HG03439 (cell line): ENCODE data around the gene KPNA1.

Source experiments
- ATAC-seq: cut with Tn5 transposase; IDR thresholded peaks from one replicate; pipeline ENCODE4 v1.9.1; 2021; ENCODE audit warnings: mild to moderate bottlenecking, moderate library complexity; ENCODE audit not compliant: unreplicated experiment

The KPNA1 gene

DNA sequence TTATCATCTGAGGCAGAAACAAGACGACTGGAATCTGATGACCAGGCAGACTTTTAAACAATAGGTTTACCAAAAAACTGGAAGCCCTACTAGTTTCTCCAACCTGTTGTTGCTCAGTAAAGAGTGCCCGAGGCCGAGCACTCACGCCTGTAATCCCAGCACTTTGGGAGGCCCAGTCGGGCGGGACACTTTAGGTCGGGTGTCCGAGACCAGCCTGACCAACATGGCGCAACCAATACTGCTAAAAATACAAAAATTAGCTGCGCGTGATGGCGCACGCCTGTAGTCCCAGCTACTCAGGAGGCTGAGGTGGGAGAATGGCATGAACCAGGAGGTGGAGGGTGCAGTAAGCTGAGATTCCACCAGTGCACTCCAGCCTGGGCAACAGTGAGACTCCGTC is 97.8 kb downstream of the KPNA1 start:
- ATAC-seq, result no peak

DNA sequence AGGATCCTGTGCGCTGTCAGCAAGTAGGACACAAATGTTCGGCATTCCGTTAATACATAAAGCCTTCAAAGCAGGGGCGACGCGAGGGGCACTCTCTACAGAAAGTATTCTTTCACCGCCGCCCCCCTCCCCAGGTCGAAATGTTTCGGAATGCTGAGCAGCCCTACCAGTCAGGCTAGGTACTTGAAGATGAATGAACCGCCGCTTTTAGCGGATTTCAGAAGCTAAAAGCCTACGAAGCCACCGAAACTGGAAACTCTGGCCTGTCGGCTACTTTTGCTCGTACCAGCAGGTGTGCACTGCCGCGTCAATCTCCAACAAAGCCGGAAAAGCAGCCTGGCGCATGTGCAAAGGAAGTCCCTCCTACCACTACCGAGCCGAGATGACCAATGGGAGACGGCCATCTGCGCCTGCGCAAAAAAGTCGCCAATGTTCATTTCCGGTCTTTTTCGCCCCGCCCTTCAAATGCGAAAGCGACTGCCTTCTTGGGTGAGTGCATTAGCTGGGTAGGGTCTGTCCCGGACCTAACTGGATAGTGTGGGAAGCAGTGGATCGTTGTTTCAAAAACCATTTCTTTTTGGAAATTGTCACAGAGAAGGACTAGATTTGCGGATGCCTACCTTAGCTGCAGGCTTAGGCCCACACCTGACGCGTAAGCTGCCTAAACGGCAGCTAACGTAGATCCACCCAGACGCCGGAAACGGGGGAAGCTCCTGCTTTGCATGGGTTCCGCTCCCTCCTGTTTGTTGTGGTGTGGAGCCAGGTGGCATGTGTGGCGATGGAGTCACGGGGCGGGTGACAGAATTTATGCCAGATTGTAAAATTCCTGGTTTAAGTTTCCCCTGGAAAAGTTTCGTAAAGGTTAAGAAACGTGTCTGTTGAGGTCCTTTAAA is 98.7 kb downstream of the KPNA1 start, which contains the start of gene WDR5B:
Gene WDR5B (minus strand): TSS at position 301 of the 893 bp plus-strand sequence. CDS start 534 bp downstream, outside the sequence.
- peak; percentile 84 for ATAC-seq

DNA sequence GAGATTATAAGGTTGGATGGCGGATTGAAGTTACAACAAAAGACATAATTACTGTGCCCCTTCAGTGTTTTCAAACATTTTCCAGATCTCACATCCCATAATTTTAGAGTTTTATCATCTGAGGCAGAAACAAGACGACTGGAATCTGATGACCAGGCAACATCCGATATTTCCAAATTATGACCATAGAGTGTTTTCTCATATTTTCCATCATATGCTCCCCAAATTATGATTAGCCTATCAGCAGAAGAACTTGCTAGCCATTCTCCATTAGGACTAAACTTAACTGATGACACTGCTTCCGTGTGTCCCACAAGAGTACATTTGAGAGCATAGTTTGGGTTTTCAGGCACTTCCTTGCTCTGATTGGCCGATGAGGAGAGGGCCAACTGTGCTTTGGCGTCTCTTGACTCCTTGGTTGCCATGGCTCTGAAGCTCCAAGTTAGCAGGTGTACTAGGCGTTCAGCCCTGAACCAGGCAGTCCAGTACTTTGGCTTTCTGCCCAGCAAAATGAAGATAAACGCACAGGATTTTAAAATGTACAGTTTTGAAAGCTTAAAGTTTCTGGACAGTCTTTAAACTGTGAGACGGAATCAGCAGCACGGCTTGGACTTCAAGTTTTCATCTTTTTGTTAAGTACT is 99.5 kb downstream of the KPNA1 start:
- ATAC-seq, result no peak

DNA sequence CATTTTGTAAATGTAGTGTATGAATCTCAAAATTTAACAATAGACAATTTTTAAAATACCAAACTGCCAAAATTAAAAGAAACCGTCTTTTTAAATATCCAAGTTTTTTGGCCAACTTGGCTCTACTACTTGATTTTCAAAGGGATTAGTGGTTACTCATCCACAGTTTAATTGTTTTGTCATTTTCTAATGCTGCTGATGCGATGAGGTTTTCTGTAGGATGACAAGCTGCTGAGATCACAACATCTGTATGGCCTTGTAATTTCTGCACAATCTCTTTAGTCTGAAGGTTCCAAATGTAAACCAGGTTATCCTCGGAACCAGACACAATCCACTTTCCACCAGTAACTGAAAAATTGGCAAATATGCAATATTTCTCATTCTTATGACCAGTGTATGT is 100.3 kb downstream of the KPNA1 start:
- no peak for ATAC-seq

DNA sequence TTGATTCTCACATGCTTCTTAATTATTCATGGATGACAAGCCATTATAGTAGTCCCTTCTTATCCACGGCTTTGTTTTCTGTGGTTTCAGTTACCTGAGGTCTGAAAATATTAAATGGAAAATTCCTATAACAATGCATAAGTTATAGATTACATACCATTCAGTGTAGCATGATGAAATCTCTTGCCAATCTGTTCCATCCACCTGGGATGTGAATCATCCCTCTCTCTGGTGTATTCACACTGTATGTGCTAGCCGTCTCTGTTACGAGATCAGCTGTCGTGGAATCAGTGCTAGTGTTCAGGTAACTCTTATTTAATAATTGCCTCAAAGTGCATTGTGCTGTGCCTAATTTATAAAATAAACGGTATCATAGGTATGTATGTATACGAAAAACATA is 104.1 kb downstream of the KPNA1 start:
- no peak for ATAC-seq

DNA sequence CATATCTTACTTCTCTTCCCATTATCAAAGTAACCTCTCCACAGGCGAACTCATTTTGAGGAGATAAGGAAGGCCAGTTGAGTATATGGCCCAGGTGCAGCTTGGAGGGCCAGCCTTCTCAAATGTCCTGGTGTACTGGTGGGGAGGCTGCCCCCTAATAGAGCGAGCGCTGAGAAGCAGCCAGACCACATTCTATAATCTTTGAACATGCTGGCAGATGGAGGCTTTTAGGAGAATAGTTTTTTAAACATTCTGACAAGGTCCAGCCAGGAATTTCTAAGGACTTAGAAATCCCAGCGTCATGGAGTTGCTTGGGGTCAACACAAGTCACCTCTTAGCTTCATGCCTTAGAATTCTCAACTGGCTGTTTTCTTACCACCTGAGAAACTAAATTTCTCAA is 104.6 kb downstream of the KPNA1 start:
- ATAC-seq, result no peak

DNA sequence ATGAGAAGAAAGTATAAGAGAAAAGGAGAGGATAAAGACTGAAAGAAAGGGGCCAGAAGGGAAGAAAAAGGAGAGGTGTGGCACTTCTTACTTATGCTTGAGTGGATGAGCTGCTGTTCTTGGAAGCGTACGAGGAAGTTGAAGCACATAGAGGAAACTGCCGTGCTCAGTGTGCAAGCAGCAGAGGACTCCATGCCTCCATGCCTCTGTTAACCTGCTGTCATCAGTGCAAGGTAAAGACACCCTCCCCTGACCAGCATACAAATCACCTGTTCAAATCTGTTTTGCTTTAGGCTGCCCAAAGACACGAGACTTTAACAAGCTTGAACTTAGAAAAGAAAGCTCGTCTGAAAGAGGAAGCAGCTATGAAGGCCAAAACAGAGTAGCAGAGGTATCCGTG is 105.3 kb downstream of the KPNA1 start:
- no peak for ATAC-seq

DNA sequence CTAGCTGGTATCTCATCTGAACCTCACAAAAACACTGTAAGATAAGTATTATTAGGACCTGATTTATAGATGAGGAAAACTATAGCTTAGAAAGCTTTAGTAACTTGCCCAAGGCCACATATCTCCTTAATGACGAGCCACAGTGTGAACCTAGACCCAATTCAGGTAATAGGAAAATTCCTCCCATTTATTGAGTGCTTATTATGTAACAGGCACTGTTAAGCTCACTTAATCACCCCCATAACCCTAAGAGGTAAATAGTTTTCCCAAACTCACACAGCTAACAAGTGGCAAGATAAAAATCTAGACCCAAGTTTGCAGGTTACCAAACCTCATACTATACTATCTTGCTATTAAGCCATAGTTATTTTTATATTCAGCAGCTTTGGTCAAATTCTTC is 106.8 kb downstream of the KPNA1 start:
- ATAC-seq, result no peak

DNA sequence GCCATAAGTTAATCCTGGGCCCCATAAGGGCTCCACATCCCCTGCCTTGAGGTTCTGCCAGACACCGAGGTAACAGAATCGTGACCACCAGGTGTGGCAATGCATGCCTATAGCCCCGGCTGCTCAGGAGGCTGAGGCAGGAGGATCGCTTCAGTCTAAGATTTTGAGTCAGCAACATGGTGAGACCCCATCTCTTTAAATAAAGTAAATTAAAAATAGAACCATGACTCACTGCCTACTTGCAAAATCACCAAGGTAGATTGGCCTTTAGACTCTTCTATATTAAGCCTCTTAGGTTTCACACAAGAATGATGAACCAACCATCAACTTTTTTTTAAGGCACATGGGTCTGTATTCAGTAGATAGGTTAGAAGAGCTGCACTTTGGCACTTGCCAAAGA is 108.5 kb downstream of the KPNA1 start:
- ATAC-seq, result no peak

DNA sequence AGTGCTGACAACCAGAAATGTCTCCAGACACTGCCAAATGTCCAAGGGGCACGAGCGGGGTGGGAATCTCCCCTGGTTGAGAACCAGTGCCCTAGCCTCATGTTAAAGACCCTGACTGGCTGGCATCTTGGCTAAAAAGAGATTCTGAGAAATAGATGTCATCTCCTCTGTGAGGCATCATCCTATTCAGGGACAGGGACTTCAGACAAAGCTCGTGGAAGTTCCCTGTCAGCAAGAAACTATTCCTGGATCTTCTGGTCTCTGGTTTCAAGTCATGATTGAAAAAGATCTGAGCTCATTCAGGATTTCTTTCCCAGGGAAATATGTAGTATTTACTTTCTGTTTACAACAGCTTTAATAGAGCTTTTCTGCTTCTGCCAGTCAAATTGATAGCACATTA is 109.7 kb downstream of the KPNA1 start:
- no peak for ATAC-seq

DNA sequence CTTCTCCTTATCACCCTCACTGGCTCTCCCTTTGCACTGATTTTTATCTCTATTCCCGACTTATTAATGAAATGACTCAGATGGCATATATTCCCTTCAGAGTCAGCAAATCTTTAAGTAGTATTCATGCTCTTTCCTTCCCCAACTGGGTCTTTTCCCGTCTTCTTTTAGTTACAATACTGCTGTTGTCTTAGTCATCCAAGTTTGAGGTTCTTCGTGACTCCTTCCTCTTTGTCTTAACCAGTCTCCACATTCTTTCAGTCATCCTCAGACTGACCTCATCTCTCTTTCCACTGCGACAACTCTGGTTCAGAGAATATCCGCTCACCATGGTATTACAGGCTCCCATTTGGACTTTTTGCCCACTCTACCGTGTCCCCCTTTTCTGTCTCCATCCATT is 111.2 kb downstream of the KPNA1 start:
- no peak for ATAC-seq

DNA sequence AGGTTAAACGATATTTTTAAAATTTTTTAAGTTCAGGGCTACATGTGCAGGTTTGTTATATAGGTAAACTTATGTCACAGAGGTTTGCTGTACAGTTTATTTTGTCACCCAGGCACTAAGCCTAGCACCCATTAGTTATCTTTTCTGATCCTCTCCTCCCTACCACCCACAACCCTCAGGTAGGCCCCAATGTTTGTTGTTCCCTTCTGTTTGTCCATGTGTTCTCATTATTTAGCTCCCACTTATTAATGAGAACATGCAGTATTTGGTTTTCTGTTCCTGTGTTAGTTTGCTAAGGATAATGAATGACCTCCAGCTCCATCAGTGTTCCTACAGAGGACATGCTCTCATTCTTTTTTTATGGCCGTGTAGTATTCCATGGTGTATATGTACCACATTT is 115.8 kb downstream of the KPNA1 start:
- no peak for ATAC-seq

DNA sequence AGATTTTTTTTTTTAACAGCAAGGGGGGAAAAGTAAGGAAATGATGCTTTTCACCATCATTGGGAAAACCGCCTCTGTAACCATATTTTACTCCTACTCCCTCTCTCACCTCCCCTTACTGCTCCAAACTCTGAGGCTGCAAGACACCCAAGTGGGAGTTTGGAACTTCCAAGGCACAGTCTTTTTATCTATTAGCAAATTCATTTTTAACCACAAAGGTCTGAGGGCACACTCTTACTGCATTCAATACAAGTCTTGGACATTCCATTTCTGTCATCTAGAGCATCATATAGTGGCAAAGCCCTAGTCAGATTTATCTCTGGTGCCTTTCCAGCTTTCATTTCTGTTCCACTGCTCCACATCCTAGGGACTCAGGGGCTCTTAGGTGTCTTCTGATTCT is 117.5 kb downstream of the KPNA1 start:
- no peak for ATAC-seq

DNA sequence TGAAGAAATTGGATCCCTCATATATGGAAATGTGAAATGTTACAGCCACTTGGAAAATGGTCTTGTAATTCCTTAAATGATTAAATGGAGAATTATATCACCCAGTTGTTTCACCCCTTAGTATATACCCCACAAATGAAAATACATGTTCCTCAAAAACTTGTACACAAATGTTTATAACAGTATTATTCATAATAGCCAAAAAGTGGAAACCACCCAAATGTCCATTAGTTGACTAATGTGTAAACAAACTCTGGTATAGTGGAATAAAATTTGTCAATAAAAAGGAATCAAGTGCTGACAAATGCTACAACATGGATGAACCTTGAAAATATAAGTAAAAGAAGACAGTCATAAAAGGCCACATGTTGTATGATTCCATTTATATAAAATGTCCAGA is 118.2 kb downstream of the KPNA1 start:
- no peak for ATAC-seq

DNA sequence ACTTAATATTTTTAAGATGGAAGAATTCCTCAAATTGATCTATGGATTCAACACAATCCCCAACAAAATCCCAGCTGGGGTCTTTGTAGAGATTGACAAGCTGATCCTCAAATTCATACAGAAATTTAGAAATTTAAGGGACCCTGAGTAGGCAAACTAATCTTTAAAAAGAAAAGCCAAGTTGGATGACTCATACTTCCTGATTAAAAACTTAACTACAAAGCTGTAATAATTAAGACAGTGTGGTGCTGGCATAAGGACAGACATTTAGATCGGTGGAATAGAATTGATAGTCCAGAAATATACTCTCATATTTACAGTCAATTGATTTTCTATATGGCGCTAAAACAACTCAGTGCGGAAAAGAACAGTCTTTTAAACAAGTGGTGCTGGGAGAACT is 119.2 kb downstream of the KPNA1 start:
- no peak for ATAC-seq

DNA sequence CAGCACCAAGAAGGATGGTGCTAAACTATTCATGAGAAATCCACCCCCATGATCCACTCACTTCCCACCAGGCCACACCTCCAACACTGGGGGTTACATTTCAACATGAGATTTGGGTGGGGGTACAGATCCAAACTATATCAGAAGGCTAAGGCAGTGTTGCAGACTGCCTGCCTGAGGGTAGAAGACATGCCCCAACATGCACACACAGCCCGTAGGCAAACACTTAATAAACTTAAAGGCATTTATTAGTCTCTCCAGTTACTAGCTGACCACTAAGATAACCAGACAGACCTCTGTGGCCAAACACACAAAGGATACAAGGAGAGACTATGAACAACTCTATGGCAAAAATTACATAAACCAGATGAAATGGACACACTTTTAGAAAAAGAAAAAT is 120.6 kb downstream of the KPNA1 start:
- no peak for ATAC-seq

DNA sequence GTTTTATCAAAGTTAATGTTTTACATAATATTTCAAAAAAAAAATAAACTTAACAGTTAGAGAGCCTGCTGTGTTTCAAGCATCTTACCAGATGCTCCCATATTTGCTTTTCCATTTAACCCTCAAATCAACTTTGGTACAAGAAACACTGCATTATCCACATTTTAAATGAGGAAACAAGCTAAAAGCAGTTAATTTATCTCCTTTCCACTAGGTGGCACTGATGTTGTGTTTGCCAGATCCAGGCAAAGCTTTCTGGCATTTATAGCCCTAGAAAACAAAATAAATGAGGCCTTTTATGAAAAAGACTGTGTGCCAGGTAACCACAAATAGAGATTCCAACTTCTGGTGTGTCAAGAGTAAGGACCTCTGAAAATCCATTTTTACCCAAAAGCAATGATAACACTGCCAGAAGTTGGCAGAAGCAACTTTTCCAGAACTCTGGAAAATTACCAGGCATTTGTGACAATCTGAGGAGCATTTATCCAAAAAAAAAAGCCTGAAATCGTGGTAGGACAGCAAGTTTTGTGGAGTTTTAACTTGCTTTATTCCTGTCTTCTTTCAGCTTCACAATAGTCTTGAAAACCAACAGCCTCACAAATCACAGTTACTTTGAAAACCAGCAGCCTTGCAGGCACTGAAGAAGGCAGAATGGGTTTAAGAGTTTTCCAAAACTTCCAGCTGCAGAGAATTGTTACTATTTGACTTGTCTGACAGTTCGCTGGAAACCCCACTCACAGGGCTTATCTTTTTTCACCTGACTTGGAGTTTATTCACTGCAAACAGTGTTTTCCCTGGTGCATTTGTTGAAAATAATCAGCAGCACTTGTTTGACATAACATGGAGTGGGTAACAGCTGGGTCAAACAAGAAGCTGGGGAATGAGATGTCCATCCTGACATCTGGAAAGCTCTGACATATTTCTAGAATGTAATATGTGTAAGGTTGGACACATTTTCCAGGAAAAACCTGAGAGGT is 121.6 kb downstream of the KPNA1 start:
- ATAC-seq, result no peak

DNA sequence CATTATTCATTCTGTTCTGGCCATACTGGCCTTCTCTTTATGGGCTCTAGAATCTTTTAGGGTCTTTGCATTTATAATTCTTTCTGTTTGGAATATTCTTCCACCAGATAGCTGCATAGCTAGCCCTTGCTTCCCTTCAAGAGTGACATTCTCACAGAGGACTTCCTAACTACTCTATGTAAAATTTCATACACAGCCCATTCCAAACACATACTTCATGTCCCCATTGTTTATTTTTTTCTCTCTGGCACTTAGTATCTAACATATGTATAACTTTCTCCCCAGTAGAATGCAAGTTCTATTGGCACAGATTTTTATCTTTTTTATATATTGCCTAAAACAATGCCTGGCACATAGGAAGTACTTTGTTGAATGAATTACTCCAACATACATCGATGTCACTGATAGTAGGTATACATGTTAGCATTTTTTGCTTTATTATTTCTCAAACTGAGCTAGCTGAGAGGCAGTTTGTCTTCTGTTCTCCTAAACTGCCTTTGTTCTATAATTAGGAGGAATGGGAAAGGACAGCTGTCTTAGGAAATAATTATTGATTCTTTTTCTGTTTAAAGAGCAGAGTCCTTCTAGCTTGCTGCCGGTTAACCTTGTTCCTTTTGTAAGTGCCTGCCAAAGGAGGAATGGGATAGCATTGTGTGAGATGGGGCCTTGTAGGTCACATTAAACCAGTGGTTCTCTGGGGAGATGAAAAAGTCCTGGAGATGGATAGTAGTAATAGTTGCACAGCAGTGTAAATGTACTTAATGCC is 122.9 kb downstream of the KPNA1 start:
- no peak for ATAC-seq

DNA sequence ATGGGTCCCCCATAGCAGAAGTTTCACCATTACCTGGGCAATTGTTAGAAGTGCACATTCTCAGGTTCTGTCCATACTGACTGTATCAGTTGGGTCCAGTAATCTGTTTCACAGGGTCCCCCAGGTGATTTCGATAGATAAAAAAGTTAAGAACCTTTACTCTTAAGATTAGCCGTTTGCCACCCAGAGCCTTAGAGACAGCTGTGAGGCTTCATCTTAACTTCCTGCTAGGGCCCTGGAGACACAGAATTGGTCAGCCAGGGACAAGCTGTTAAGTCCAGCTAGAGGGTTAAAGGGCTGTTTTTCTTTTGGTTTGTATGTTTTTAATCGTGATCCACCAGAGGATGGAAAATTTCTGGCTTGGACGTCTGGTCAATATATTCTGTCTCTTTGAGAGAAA is 124.1 kb downstream of the KPNA1 start:
- ATAC-seq, result no peak

DNA sequence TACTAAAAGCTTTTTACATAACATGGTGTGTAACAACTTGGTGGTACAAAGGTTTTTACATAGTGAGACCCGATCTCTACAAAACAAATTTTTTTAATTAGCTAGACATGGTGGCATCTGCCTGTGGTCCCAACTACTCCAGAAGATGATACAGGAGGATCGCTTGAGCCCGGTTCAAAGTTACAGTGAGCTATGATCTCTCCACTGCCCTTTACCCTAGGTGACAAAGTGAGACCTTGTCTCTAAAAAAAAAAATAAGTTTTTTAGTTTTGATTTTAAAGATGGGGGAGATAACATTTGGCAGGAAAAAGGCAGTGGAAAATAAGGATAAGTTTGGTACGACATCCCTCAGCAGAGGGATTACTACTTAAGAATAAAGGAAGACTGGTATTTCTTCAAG is 124.8 kb downstream of the KPNA1 start:
- no peak for ATAC-seq

DNA sequence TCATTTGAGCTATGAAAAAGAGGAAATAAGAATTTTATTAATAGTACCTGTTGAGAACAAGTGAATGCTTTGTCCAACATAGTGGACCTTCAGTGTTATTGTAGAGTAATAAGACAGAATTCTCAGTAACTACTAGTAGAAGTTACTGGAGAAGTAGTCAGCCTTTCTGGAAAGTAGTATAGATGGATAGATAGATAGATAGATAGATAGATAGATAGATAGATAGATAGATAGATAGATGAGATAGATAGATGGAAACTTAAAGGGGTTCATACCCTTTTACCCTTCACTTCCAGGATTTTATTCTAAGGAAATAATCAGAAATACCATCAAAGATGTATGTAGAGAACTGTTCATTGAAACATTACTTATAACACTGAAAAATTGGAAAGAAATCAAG is 125.5 kb downstream of the KPNA1 start:
- no peak for ATAC-seq
